Stimulated activated CD4-positive, alpha-beta T cell treated with anti-CD3 and anti-CD28 coated beads, Interleukin-4, amount 100 ng/mL, for 24 hours (primary cell): ENCODE measurements around the gene GH2.
"Not testable (repeated sequence)": the region's sequence is repeated elsewhere in the genome, so short reads cannot be mapped to it uniquely, and the experiment has no call there.

Experiments
- DNase-seq: peaks from one replicate; pipeline ENCODE4 v3.0.0-alpha.2; 2020

GH2 gene

DNA sequence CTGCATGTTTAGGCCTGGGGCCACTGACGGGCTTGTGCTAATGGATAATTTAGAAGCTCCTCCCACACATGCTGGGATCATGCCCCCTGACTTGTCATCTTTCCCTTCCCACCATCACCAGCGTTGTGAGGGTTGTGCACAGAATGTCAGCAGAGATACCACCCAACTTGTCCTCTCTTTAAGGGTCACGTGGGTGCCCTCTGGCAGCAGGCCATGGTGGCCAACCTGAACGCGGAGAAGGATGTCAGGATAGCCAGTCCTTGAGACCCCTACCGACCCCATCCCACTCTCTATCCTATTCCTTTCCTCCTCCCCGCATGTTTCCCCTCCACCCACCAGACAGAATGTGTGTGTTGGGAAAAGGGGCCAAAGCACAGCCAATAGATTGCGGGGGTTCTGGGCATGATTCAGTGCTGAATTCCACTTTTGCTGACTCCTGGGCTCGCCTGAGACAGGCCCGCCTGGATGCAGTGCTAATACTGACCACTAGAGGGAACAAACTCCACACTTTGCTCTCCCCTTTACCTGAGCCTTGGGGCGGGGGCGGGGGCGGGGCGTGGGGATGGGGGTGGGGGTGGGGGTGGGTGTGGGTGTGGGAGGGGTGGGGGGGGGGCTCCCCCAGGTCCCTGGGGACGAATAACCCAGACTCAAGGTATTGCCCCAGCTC lies at the start of gene GH2:
GH2 (minus strand) TSS at position 10 of the 667 bp plus-strand sequence. CDS start 143 bp downstream, outside the sequence.
- peak; percentile 71 for DNase-seq

- peak; percentile 55 for DNase-seq
Observed at GRCh38 chr17:63930951-63931575, 49.3 kb upstream of the GH2 start.

- no peak for DNase-seq
Observed at GRCh38 chr17:63929860-63930766, 48.4 kb upstream of the GH2 start.

DNA sequence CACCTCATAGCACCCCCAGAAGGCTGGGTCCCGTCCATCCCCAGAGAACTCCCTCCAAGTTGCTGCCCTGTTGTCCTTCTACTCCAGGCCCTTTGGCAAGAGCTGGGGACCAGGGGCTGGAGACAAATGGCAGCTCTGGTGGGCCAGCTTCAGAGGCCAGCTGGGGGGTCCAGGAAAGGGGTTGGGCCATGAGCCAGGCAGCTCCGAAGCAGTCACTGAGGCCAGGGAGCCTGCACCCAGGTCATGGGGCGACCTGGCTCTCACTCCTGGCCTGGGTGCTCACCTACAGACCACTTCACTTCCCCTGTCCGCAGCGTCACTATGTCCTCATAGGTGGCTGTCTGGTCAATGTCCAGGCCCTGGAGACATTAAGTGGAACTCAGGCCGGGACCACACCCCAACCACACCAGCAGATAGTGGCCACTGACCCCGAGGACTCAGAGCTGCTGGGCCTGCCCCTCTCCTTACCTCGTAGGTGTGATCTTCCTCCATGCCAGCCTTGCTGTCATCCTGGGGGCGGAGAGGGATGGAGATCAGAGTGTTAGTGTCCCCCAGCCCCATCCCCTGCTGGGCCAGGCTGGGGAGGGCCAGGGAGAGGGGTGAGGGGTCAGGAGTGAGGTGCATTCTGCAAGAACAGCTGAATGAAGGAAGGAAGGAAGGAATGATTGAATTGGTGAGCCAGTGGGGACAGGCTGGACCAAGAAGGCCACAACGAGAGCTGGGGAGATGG lies 47.4 kb upstream of the GH2 start:
- DNase-seq: no peak

DNA sequence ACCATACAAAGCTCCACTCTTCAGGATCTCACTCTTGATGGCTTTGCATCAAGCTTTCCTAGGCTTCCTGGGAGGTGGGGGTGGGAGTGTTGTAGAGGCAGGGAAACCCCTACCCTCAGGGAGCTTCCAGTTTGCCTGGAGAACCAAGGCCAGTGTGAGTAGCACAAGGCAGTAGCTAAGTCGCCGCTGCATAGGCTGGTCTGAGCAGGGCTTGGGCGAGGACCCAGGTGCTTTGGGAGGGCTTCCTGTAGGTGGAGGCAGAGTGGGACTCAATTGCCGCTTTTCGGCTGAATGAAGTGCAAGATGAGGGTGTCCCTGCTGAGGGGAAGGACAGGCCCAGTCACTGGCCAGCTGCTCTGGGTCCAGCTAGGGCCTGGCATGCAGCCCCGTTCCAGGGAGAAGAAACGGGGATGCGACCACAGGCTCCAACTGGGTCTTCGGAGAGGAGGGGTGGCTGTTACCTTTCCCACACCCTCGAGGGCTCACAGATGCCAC lies 46.5 kb upstream of the GH2 start:
- no peak for DNase-seq

DNA sequence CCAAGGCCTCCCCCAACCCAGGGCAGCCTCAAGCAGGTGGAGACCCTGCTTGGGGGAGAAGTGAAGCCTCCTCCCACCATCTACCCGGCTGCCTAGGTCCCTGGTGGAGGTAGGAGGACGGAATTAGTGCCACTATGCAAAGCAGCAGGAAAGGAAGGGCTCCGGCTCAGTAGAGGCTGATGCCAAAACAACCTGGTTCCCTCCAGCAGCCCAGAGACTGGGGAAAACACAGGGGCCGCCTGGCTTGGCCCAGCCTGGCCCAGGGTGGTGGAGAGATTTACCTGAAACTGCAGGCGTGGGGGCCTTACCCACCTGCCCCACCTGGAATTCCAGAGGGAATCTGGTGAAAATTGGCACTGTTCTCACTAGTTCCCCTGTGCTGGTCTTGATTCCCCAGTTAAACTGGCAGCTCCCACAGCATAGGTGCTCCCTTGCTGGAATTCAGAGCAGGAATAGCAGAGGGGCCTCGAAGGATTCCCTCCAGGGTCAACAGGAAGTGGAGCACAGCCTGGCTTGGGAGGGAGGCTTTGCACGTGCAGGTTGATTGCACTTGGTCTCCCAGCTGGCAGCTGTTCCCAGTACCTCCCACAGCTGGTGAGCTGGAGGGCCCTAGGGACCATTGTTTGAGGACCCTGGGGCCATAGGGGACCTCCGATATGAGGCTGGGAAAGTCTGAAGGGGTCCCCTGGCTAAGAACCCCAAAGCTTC lies 45.9 kb upstream of the GH2 start:
- DNase-seq: no peak

GRCh38 chr17:63926164-63926563 lies 44.4 kb upstream of the GH2 start:
- no peak for DNase-seq

GRCh38 chr17:63925615-63926014 lies 43.9 kb upstream of the GH2 start:
- DNase-seq: no peak

DNA sequence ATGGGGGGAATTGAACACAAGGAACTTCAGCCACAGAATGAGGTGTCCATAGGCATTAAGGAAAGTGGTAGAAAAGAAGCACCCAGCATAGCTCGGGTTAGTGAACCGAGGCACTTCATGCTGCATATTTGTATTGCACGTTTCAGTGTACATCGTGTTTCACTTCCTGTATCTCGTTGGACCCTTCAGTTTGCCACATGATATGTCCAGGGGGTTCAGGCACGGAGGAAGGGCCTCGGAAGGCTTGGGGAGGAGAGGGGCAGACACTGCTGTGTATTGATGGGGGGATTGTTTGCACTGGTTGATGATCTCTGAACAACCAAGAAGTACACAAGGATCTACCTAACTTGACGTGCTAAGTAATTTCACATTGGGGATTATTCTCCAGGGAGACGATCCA lies 40.7 kb upstream of the GH2 start:
- DNase-seq: not testable (repeated sequence)

GRCh38 chr17:63920779-63921178 lies 39.0 kb upstream of the GH2 start:
- not testable (repeated sequence) for DNase-seq

- DNase-seq: not testable (repeated sequence)
Observed at GRCh38 chr17:63920050-63920449, 38.3 kb upstream of the GH2 start.

DNA sequence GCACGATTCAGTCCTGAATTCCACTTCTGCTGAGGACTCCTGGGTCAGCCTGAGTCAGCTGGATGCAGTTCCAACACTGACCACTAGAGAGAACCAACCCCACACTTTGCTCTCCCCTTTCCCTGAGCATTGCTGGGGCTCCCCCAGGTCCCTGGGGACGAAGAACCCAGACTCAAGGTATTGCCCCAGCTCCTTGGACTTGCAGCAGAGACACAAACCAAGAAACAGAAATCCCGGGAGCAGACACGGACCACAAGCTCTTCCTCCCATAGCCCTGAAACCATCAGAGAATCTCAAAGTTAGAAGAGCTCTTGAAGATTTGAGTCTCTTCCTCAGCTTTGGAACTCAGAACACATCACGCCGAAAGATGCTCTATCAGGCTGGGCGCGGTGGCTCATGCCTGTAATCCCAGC lies 37.6 kb upstream of the GH2 start:
- DNase-seq: peak; percentile 80

DNA sequence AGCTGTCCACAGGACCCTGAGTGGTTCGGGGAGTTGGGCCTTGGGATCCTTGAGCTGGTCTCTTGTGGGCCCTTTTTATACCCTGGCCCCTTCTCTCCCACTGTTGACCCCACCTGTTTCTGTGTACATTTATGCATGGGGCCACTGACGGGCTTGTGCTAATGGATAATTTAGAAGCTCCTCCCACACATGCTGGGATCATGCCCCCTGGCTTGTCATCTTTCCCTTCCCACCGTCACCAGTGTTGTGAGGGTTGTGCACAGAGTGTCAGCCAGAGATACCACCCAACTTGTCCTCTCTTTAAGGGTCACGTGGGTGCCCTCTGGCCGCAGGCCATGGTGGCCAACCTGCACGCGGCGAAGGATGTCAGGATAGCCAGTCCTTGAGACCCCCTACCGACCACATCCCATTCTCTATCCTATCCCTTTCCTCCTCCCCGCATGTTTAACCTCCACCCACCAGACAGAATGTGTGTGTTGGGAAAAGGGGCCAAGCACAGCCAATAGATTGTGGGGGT lies 37.1 kb upstream of the GH2 start, which contains the start of gene GH1:
GH1 (minus strand) TSS at position 51 of the 517 bp plus-strand sequence. CDS start 63 bp downstream, outside the sequence.
- not testable (repeated sequence) for DNase-seq

- DNase-seq: no peak
Observed at GRCh38 chr17:63918305-63918704, 36.6 kb upstream of the GH2 start.

GRCh38 chr17:63917646-63918045 lies 35.9 kb upstream of the GH2 start:
- DNase-seq: no peak

GRCh38 chr17:63917206-63917605 lies 35.5 kb upstream of the GH2 start:
- not testable (repeated sequence) for DNase-seq

DNA sequence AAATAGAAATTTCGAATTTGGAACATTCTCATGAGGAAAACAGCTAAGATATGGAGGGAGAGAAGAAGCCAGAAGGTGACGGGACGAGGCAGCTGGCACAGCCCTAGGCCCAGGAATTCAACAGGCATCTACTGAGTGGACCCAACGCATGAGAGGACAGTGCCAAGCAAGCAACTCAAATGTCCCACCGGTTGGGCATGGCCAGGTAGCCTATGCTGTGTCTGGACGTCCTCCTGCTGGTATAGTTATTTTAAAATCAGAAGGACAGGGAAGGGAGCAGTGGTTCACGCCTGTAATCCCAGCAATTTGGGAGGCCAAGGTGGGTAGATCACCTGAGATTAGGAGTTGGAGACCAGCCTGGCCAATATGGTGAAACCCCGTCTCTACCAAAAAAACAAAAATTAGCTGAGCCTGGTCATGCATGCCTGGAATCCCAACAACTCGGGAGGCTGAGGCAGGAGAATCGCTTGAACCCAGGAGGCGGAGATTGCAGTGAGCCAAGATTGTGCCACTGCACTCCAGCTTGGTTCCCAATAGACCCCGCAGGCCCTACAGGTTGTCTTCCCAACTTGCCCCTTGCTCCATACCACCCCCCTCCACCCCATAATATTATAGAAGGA lies 34.9 kb upstream of the GH2 start:
- DNase-seq: no peak

- not testable (repeated sequence) for DNase-seq
Observed at GRCh38 chr17:63915753-63916152, 34.0 kb upstream of the GH2 start.

GRCh38 chr17:63914471-63914870 lies 32.7 kb upstream of the GH2 start:
- no peak for DNase-seq

GRCh38 chr17:63911657-63912100 lies 29.9 kb upstream of the GH2 start:
- peak; percentile 69 for DNase-seq

- no peak for DNase-seq
Observed at GRCh38 chr17:63911041-63911635, 29.4 kb upstream of the GH2 start, which contains the start of gene CSHL1. TSS of gene CSHL1 (minus strand) at chr17:63911258. CDS start at chr17:63911196, 62 bp downstream.
